Measurements from ENCODE around the gene FGF22.

DNA sequence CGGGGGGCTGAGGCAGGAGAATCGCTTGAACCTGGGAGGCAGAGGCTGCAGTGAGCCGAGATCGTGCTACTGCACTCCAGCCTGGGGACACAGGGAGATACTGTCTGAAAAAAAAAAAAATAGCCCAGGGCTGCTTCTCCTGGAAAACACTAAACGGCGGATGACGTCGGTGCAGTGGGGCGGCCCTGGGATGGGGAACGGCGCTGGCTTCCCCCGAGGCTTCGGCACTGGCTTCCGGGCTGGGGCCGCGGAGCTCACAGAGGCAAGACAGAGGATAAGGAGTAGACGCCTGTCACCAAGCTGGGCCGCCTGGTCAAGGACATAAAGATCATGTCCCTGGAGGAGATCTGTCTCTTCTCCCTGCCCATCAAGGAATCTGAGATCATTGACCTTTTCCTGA lies 50.5 kb downstream of the FGF22 start:
- TF ChIP-seq, protein P1, sequence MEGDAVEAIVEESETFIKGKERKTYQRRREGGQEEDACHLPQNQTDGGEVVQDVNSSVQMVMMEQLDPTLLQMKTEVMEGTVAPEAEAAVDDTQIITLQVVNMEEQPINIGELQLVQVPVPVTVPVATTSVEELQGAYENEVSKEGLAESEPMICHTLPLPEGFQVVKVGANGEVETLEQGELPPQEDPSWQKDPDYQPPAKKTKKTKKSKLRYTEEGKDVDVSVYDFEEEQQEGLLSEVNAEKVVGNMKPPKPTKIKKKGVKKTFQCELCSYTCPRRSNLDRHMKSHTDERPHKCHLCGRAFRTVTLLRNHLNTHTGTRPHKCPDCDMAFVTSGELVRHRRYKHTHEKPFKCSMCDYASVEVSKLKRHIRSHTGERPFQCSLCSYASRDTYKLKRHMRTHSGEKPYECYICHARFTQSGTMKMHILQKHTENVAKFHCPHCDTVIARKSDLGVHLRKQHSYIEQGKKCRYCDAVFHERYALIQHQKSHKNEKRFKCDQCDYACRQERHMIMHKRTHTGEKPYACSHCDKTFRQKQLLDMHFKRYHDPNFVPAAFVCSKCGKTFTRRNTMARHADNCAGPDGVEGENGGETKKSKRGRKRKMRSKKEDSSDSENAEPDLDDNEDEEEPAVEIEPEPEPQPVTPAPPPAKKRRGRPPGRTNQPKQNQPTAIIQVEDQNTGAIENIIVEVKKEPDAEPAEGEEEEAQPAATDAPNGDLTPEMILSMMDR (IDR thresholded peaks at IDR 0.05): no peak
- no peak for TF ChIP-seq POLR2A (IDR thresholded peaks at IDR 0.05)
